ENCODE results near the gene CTAGE6.
"Not testable (repeated sequence)": the region's sequence is repeated elsewhere in the genome, so short reads cannot be mapped to it uniquely, and the experiment has no call there.

The CTAGE6 gene

GRCh38 chr7:143765678-143766077, 8.2 kb upstream of the CTAGE6 start:
- H3K9me3 ChIP-seq (ENCODE audit: control insufficient read depth, low read length); H3K9ac ChIP-seq (ENCODE audit: low read length); H3K27me3 ChIP-seq (replicated peaks; ENCODE audit: control insufficient read depth, insufficient read depth, low read length); H3K4me3 ChIP-seq (ENCODE audit: low read length); H3K4me1 ChIP-seq (ENCODE audit: control insufficient read depth, insufficient read depth, low read length); DNase-seq (ENCODE audit: low read depth); H3K36me3 ChIP-seq (ENCODE audit: control insufficient read depth, insufficient read depth, low read length, severe bottlenecking): not testable (repeated sequence)

- not testable (repeated sequence) for H3K9ac ChIP-seq (ENCODE audit: low read length); DNase-seq (ENCODE audit: low read depth); H3K36me3 ChIP-seq (ENCODE audit: control insufficient read depth, insufficient read depth, low read length, severe bottlenecking); H3K9me3 ChIP-seq (ENCODE audit: control insufficient read depth, low read length); H3K27me3 ChIP-seq (replicated peaks; ENCODE audit: control insufficient read depth, insufficient read depth, low read length); H3K4me3 ChIP-seq (ENCODE audit: low read length); H3K4me1 ChIP-seq (ENCODE audit: control insufficient read depth, insufficient read depth, low read length)
These were observed 5.6 kb upstream of the CTAGE6 start for GRCh38 chr7:143763065-143763464.

GRCh38 chr7:143745340-143745739, 12.2 kb downstream of the CTAGE6 start:
- H3K9me3 ChIP-seq (ENCODE audit: control insufficient read depth, low read length); H3K27me3 ChIP-seq (replicated peaks; ENCODE audit: control insufficient read depth, insufficient read depth, low read length): not testable (repeated sequence)

GRCh38 chr7:143737037-143737819, 20.3 kb downstream of the CTAGE6 start:
- peak; percentile 73 for DNase-seq (ENCODE audit: low read depth)
- H3K9ac ChIP-seq (ENCODE audit: low read length); H3K36me3 ChIP-seq (ENCODE audit: control insufficient read depth, insufficient read depth, low read length, severe bottlenecking); H3K4me1 ChIP-seq (ENCODE audit: control insufficient read depth, insufficient read depth, low read length); H3K9me3 ChIP-seq (ENCODE audit: control insufficient read depth, low read length); H3K4me3 ChIP-seq (ENCODE audit: low read length); H3K27me3 ChIP-seq (replicated peaks; ENCODE audit: control insufficient read depth, insufficient read depth, low read length): not testable (repeated sequence)

More at GRCh38 chr7:143745340-143745739, 12.2 kb downstream of the CTAGE6 start:
- H3K9ac ChIP-seq (ENCODE audit: low read length); H3K4me1 ChIP-seq (ENCODE audit: control insufficient read depth, insufficient read depth, low read length); H3K4me3 ChIP-seq (ENCODE audit: low read length); H3K36me3 ChIP-seq (ENCODE audit: control insufficient read depth, insufficient read depth, low read length, severe bottlenecking); DNase-seq (ENCODE audit: low read depth): not testable (repeated sequence)

GRCh38 chr7:143735962-143736361, 21.5 kb downstream of the CTAGE6 start:
- H3K9me3 ChIP-seq (ENCODE audit: control insufficient read depth, low read length) = no peaks in the 10 kb centered on the region
- no peaks in the 10 kb centered on the region for H3K36me3 ChIP-seq (ENCODE audit: control insufficient read depth, insufficient read depth, low read length, severe bottlenecking)
- no peaks in the 10 kb centered on the region for H3K27me3 ChIP-seq (replicated peaks; ENCODE audit: control insufficient read depth, insufficient read depth, low read length)
- no peak overlapping the region for H3K9ac ChIP-seq (ENCODE audit: low read length)
- H3K4me3 ChIP-seq (ENCODE audit: low read length) = no peak overlapping the region
- DNase-seq (ENCODE audit: low read depth) = peak; percentile 16
- no peaks in the 10 kb centered on the region for H3K4me1 ChIP-seq (ENCODE audit: control insufficient read depth, insufficient read depth, low read length)

GRCh38 chr7:143733876-143734275, 23.6 kb downstream of the CTAGE6 start:
- Histone ChIP-seq H3K9me3 (ENCODE audit: control insufficient read depth, low read length) (no peaks in the 10 kb centered on the region), H3K9ac (ENCODE audit: low read length) (no peak overlapping the region), H3K27me3 (replicated peaks; ENCODE audit: control insufficient read depth, insufficient read depth, low read length) (no peaks in the 10 kb centered on the region), H3K4me3 (ENCODE audit: low read length) (no peak overlapping the region), H3K4me1 (ENCODE audit: control insufficient read depth, insufficient read depth, low read length) (no peaks in the 10 kb centered on the region), H3K36me3 (ENCODE audit: control insufficient read depth, insufficient read depth, low read length, severe bottlenecking) (no peaks in the 10 kb centered on the region)
- no peak for DNase-seq (ENCODE audit: low read depth)

GRCh38 chr7:143728333-143728862, 29.1 kb downstream of the CTAGE6 start:
- H3K4me3 ChIP-seq (ENCODE audit: low read length) = no peak overlapping the region
- H3K4me1 ChIP-seq (ENCODE audit: control insufficient read depth, insufficient read depth, low read length) = no peaks in the 10 kb centered on the region
- H3K36me3 ChIP-seq (ENCODE audit: control insufficient read depth, insufficient read depth, low read length, severe bottlenecking) = no peaks in the 10 kb centered on the region
- no peaks in the 10 kb centered on the region for H3K27me3 ChIP-seq (replicated peaks; ENCODE audit: control insufficient read depth, insufficient read depth, low read length)
- H3K9ac ChIP-seq (ENCODE audit: low read length) = no peak overlapping the region
- no peak for DNase-seq (ENCODE audit: low read depth)
- no peaks in the 10 kb centered on the region for H3K9me3 ChIP-seq (ENCODE audit: control insufficient read depth, low read length)

GRCh38 chr7:143727561-143727960, 29.9 kb downstream of the CTAGE6 start:
- H3K27me3 ChIP-seq (replicated peaks; ENCODE audit: control insufficient read depth, insufficient read depth, low read length) = not testable (repeated sequence)

GRCh38 chr7:143726143-143726542, 31.4 kb downstream of the CTAGE6 start:
- H3K36me3 ChIP-seq (ENCODE audit: control insufficient read depth, insufficient read depth, low read length, severe bottlenecking); H3K9me3 ChIP-seq (ENCODE audit: control insufficient read depth, low read length); DNase-seq (ENCODE audit: low read depth); H3K27me3 ChIP-seq (replicated peaks; ENCODE audit: control insufficient read depth, insufficient read depth, low read length); H3K4me1 ChIP-seq (ENCODE audit: control insufficient read depth, insufficient read depth, low read length); H3K9ac ChIP-seq (ENCODE audit: low read length); H3K4me3 ChIP-seq (ENCODE audit: low read length): not testable (repeated sequence)

More at GRCh38 chr7:143727561-143727960, 29.9 kb downstream of the CTAGE6 start:
- not testable (repeated sequence) for H3K36me3 ChIP-seq (ENCODE audit: control insufficient read depth, insufficient read depth, low read length, severe bottlenecking); DNase-seq (ENCODE audit: low read depth); H3K4me3 ChIP-seq (ENCODE audit: low read length); H3K4me1 ChIP-seq (ENCODE audit: control insufficient read depth, insufficient read depth, low read length); H3K9me3 ChIP-seq (ENCODE audit: control insufficient read depth, low read length); H3K9ac ChIP-seq (ENCODE audit: low read length)

- not testable (repeated sequence) for H3K4me3 ChIP-seq (ENCODE audit: low read length); H3K9ac ChIP-seq (ENCODE audit: low read length); DNase-seq (ENCODE audit: low read depth); H3K4me1 ChIP-seq (ENCODE audit: control insufficient read depth, insufficient read depth, low read length); H3K27me3 ChIP-seq (replicated peaks; ENCODE audit: control insufficient read depth, insufficient read depth, low read length); H3K9me3 ChIP-seq (ENCODE audit: control insufficient read depth, low read length); H3K36me3 ChIP-seq (ENCODE audit: control insufficient read depth, insufficient read depth, low read length, severe bottlenecking)
These were observed 37.2 kb downstream of the CTAGE6 start for GRCh38 chr7:143720335-143720734.

- DNase-seq (ENCODE audit: low read depth); H3K4me3 ChIP-seq (ENCODE audit: low read length); H3K36me3 ChIP-seq (ENCODE audit: control insufficient read depth, insufficient read depth, low read length, severe bottlenecking); H3K27me3 ChIP-seq (replicated peaks; ENCODE audit: control insufficient read depth, insufficient read depth, low read length); H3K9me3 ChIP-seq (ENCODE audit: control insufficient read depth, low read length); H3K9ac ChIP-seq (ENCODE audit: low read length); H3K4me1 ChIP-seq (ENCODE audit: control insufficient read depth, insufficient read depth, low read length): not testable (repeated sequence)
These were observed 41.8 kb downstream of the CTAGE6 start for GRCh38 chr7:143715543-143716193.
